AG09319 (cell line): ENCODE measurements around the gene UBE3B.

ENCODE experiments used
- DNase-seq: peaks from one replicate; pipeline ENCODE4 v3.0.0-alpha.2; 2010; ENCODE audit warnings: low read depth; ENCODE audit errors: extremely low read depth
- CTCF ChIP-seq: IDR thresholded peaks from 2 replicates; pipeline ENCODE4 v1.5.1; 2011; ENCODE audit warnings: low read depth, mild to moderate bottlenecking, inconsistent platforms, low read length, moderate library complexity

Gene UBE3B

GRCh38 chr12:109510196-109510595, 32.8 kb downstream of the UBE3B start:
- no peak for DNase-seq
- TF ChIP-seq CTCF = no peak

GRCh38 chr12:109512608-109513007, 35.2 kb downstream of the UBE3B start:
- no peak for DNase-seq
- no peak for TF ChIP-seq CTCF

- no peak for TF ChIP-seq CTCF
- DNase-seq = no peak
Observed at GRCh38 chr12:109513051-109513450, 35.6 kb downstream of the UBE3B start.

GRCh38 chr12:109513977-109514376, 36.5 kb downstream of the UBE3B start:
- no peak for DNase-seq
- no peak for TF ChIP-seq CTCF

GRCh38 chr12:109517619-109518018, 40.2 kb downstream of the UBE3B start:
- no peak for TF ChIP-seq CTCF
- no peak for DNase-seq

GRCh38 chr12:109518820-109519665, 41.6 kb downstream of the UBE3B start:
- peak; percentile 94 for TF ChIP-seq CTCF
- peak; percentile 44 for DNase-seq

GRCh38 chr12:109519787-109520186, 42.4 kb downstream of the UBE3B start:
- DNase-seq = no peak
- TF ChIP-seq CTCF = no peak
